Mammary epithelial cell (primary cell): Measurements from ENCODE around the gene C2CD4A.

Source experiments
- EZH2 ChIP-seq: IDR thresholded peaks from 2 replicates; pipeline ENCODE4 v1.6.1; 2012; ENCODE audit warnings: low read length, inconsistent platforms, borderline replicate concordance
- TF ChIP-seq, protein P1 (sequence below), 2 donors: IDR thresholded peaks in 1 of 2; conservative IDR thresholded peaks in 1 of 2; 2 replicates each; pipeline ENCODE4 v1.5.1; 2011 to 2012; ENCODE audit warnings: inconsistent platforms in 2 of 2, low read length in 2 of 2, mild to moderate bottlenecking in 2 of 2, control low read depth in 1 of 2, low read depth in 1 of 2; ENCODE audit not compliant: insufficient read depth in 1 of 2; ENCODE audit errors: extremely low read depth in 1 of 2

DNA sequence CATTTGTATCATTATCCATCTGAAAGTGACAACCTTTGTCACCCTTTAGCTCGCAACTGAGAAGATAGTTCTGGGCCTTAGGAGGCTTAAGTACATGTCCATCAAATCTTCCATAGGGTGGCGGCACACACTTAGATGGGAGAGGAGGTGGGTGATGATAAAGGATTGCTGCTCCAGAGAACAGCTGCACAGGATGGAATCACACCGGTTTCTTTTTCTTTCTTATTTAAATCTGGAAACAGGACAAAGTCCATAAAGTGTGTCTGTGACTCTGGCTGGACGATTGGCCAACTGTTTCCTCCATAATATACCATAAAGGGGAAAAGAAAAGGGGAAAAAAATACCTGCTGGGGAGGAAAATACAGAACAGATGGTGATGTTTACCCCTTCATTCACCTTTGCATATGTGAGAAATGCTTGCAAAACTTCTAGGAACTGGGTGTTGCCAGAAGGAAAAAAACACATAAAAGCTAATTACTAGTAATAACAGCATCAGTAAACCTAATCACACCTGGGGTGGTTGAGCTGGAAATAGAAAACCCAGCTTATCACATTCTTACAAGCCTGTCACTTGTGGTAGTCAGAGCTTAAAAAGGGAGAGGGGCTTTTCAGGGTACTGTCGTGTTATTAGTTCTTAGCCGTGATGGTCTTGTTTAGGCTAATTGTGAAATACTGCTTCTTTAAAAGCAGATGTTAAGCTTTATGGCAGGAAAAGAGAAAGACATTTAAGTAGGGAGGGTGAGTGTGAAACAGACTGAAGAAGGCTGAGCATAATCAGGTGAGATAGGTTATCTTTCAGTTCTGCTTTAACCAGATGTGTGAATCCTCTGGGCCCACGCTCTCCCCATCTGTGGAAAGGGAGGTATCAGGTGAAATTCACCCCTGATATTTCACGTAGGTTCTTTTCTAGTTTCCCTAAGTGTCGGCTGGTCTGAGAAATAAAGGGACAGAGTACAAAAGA is 16.7 kb downstream of the C2CD4A start:
- TF ChIP-seq, protein P1, sequence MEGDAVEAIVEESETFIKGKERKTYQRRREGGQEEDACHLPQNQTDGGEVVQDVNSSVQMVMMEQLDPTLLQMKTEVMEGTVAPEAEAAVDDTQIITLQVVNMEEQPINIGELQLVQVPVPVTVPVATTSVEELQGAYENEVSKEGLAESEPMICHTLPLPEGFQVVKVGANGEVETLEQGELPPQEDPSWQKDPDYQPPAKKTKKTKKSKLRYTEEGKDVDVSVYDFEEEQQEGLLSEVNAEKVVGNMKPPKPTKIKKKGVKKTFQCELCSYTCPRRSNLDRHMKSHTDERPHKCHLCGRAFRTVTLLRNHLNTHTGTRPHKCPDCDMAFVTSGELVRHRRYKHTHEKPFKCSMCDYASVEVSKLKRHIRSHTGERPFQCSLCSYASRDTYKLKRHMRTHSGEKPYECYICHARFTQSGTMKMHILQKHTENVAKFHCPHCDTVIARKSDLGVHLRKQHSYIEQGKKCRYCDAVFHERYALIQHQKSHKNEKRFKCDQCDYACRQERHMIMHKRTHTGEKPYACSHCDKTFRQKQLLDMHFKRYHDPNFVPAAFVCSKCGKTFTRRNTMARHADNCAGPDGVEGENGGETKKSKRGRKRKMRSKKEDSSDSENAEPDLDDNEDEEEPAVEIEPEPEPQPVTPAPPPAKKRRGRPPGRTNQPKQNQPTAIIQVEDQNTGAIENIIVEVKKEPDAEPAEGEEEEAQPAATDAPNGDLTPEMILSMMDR (conservative IDR thresholded peaks at IDR 0.05 in 1 of 2, IDR thresholded peaks at IDR 0.05 in 1 of 2; ENCODE audit: extremely low read depth in 1 of 2, insufficient read depth in 1 of 2, low read depth in 1 of 2, low read length in 2 of 2): no peak
- TF ChIP-seq EZH2: no peak
